ENCODE measurements around the gene NLRP9. TPM values are rescaled to one million over a fixed set of nuclear protein-coding genes. Genes with fewer than 3 reads are reported as not detected.

NLRP9 gene
- total and polyA plus RNA-seq, 4 experiments from 2014 or later, result not detected

- H3K4me3 Mint-ChIP-seq, result no peak overlapping the region
- H3K27me3 ChIP-seq (ENCODE audit: insufficient read depth, low read length), result no peaks in the 10 kb centered on the region
- ChIA-PET CTCF (ENCODE audit: partially characterized antibody) (interaction anchor here (1.3 kb wide), 1 partner anchor 48 kb away, joined by 3 read pairs; no protein-coding TSS in a partner anchor), POLR2A (ENCODE audit: partially characterized antibody) (no interaction called here)
- peaks cover 0 to 7% (median 2%) of the 10 kb centered on the region in 4 donors for H3K4me1 Mint-ChIP-seq
- no peak overlapping the region for H3K27ac ChIP-seq (ENCODE audit: low read depth, low read length)
- H3K27me3 Mint-ChIP-seq, result no peaks in the 10 kb centered on the region
- intact Hi-C loops (cut with micrococcal nuclease), result no loop called here
- peaks cover 8 to 9% of the 10 kb centered on the region in 2 donors for H3K36me3 Mint-ChIP-seq
- no peak for DNase-seq
- H3K36me3 ChIP-seq (ENCODE audit: insufficient read depth, low read length), result no peaks in the 10 kb centered on the region
- H3K9me3 ChIP-seq (ENCODE audit: control insufficient read depth in 1 of 2, low read length in 2 of 2), result no peaks in the 10 kb centered on the region
- peaks cover 0 to 1% (median 0%) of the 10 kb centered on the region in 8 donors for H3K9me3 Mint-ChIP-seq
- peak overlapping the region in 1 of 7 donors; percentile 51 for H3K27ac Mint-ChIP-seq
- H3K4me3 ChIP-seq (ENCODE audit: low read length in 2 of 2), result no peak overlapping the region
- no peaks in the 10 kb centered on the region for H3K4me1 ChIP-seq (ENCODE audit: insufficient read depth, low read length)
Measured at GRCh38 chr19:55704494-55705245, 33.5 kb downstream of the NLRP9 start.

- Mint-ChIP-seq H3K4me3 (no peak overlapping the region), H3K4me1 (peaks cover 0 to 7% (median 2%) of the 10 kb centered on the region in 4 donors), H3K27me3 (no peaks in the 10 kb centered on the region), H3K9me3 (peaks cover 0 to 1% (median 0%) of the 10 kb centered on the region in 8 donors), H3K27ac (peak overlapping the region in 1 of 7 donors; percentile 18), H3K36me3 (peaks cover 8 to 15% of the 10 kb centered on the region in 2 donors)
- Histone ChIP-seq H3K9me3 (ENCODE audit: control insufficient read depth in 1 of 2, low read length in 2 of 2) (no peaks in the 10 kb centered on the region), H3K4me1 (ENCODE audit: insufficient read depth, low read length) (no peaks in the 10 kb centered on the region), H3K27ac (ENCODE audit: low read depth, low read length) (no peak overlapping the region), H3K27me3 (ENCODE audit: insufficient read depth, low read length) (no peaks in the 10 kb centered on the region), H3K4me3 (ENCODE audit: low read length in 2 of 2) (no peak overlapping the region), H3K36me3 (ENCODE audit: insufficient read depth, low read length) (no peaks in the 10 kb centered on the region)
- intact Hi-C loops (cut with micrococcal nuclease), result no loop called here
- POLR2A ChIA-PET (ENCODE audit: partially characterized antibody), result no interaction called here
- peak in 4 of 5 donors; percentile 12 to 27 (median 20) for DNase-seq
- CTCF ChIA-PET (ENCODE audit: partially characterized antibody), result interaction anchor here (1.3 kb wide), 1 partner anchor 47 kb away, joined by 3 read pairs; no protein-coding TSS in a partner anchor
Measured at GRCh38 chr19:55703790-55704215, 34.4 kb downstream of the NLRP9 start.

- Mint-ChIP-seq H3K4me3 (no peak overlapping the region), H3K4me1 (peaks cover 0 to 7% (median 2%) of the 10 kb centered on the region in 4 donors), H3K27me3 (no peaks in the 10 kb centered on the region), H3K9me3 (peaks cover 0 to 1% (median 0%) of the 10 kb centered on the region in 8 donors), H3K36me3 (peaks cover 12 to 23% of the 10 kb centered on the region in 2 donors), H3K27ac (no peak overlapping the region)
- ChIA-PET CTCF (ENCODE audit: partially characterized antibody) (interaction anchor here (0.7 kb wide), 2 partner anchors 8 kb away, joined by 3 read pairs; no protein-coding TSS in a partner anchor), POLR2A (ENCODE audit: partially characterized antibody) (no interaction called here)
- intact Hi-C loops (cut with micrococcal nuclease), result no loop called here
- Histone ChIP-seq H3K4me3 (ENCODE audit: low read length in 2 of 2) (no peak overlapping the region), H3K36me3 (ENCODE audit: insufficient read depth, low read length) (no peaks in the 10 kb centered on the region), H3K4me1 (ENCODE audit: insufficient read depth, low read length) (no peaks in the 10 kb centered on the region), H3K27me3 (ENCODE audit: insufficient read depth, low read length) (no peaks in the 10 kb centered on the region), H3K27ac (ENCODE audit: low read depth, low read length) (no peak overlapping the region), H3K9me3 (ENCODE audit: control insufficient read depth in 1 of 2, low read length in 2 of 2) (no peaks in the 10 kb centered on the region)
- no peak for DNase-seq
Measured at GRCh38 chr19:55702131-55702627, 36.0 kb downstream of the NLRP9 start.

GRCh38 chr19:55700813-55701212 is 37.4 kb downstream of the NLRP9 start:
- H3K9me3 Mint-ChIP-seq, result peaks cover 0 to 1% (median 0%) of the 10 kb centered on the region in 8 donors
- intact Hi-C loops (cut with micrococcal nuclease), result no loop called here
- Histone ChIP-seq H3K4me1 (ENCODE audit: insufficient read depth, low read length) (no peaks in the 10 kb centered on the region), H3K36me3 (ENCODE audit: insufficient read depth, low read length) (peaks cover 4% of the 10 kb centered on the region), H3K27ac (ENCODE audit: low read depth, low read length) (no peak overlapping the region), H3K9me3 (ENCODE audit: control insufficient read depth in 1 of 2, low read length in 2 of 2) (no peaks in the 10 kb centered on the region), H3K27me3 (ENCODE audit: insufficient read depth, low read length) (no peaks in the 10 kb centered on the region), H3K4me3 (ENCODE audit: low read length in 2 of 2) (no peak overlapping the region)
- no peak overlapping the region for H3K27ac Mint-ChIP-seq
- ChIA-PET POLR2A (ENCODE audit: partially characterized antibody) (no interaction called here), CTCF (ENCODE audit: partially characterized antibody) (interaction anchor here (0.9 kb wide), 1 partner anchor 11 kb away, joined by 3 read pairs; no protein-coding TSS in a partner anchor)
- H3K27me3 Mint-ChIP-seq, result no peaks in the 10 kb centered on the region
- peaks cover 12 to 30% of the 10 kb centered on the region in 2 donors for H3K36me3 Mint-ChIP-seq
- peaks cover 0 to 7% (median 2%) of the 10 kb centered on the region in 4 donors for H3K4me1 Mint-ChIP-seq
- DNase-seq, result no peak
- H3K4me3 Mint-ChIP-seq, result no peak overlapping the region

- Histone ChIP-seq H3K27ac (ENCODE audit: low read depth, low read length) (no peak overlapping the region), H3K9me3 (ENCODE audit: control insufficient read depth in 1 of 2, low read length in 2 of 2) (no peaks in the 10 kb centered on the region), H3K4me3 (ENCODE audit: low read length in 2 of 2) (no peak overlapping the region), H3K36me3 (ENCODE audit: insufficient read depth, low read length) (peaks cover 8% of the 10 kb centered on the region), H3K27me3 (ENCODE audit: insufficient read depth, low read length) (no peaks in the 10 kb centered on the region), H3K4me1 (ENCODE audit: insufficient read depth, low read length) (no peaks in the 10 kb centered on the region)
- Mint-ChIP-seq H3K4me3 (no peak overlapping the region), H3K9me3 (no peaks in the 10 kb centered on the region), H3K27ac (no peak overlapping the region), H3K4me1 (peaks cover 0 to 4% (median 2%) of the 10 kb centered on the region in 4 donors), H3K36me3 (peaks cover 6 to 36% of the 10 kb centered on the region in 2 donors), H3K27me3 (no peaks in the 10 kb centered on the region)
- ChIA-PET CTCF (ENCODE audit: partially characterized antibody) (no interaction called here), POLR2A (ENCODE audit: partially characterized antibody) (no interaction called here)
- intact Hi-C loops (cut with micrococcal nuclease), result no loop called here
- DNase-seq, result no peak
Measured at GRCh38 chr19:55699221-55699620, 39.0 kb downstream of the NLRP9 start.

GRCh38 chr19:55698256-55698655 is 39.9 kb downstream of the NLRP9 start:
- H3K4me1 Mint-ChIP-seq, result peaks cover 0 to 4% (median under 1%) of the 10 kb centered on the region in 4 donors
- H3K4me3 ChIP-seq (ENCODE audit: low read length in 2 of 2), result no peak overlapping the region
- H3K9me3 Mint-ChIP-seq, result no peaks in the 10 kb centered on the region
- peaks cover 10% of the 10 kb centered on the region for H3K36me3 ChIP-seq (ENCODE audit: insufficient read depth, low read length)
- peaks cover 8 to 41% of the 10 kb centered on the region in 2 donors for H3K36me3 Mint-ChIP-seq
- ChIA-PET POLR2A (ENCODE audit: partially characterized antibody) (no interaction called here), CTCF (ENCODE audit: partially characterized antibody) (no interaction called here)
- no peak for DNase-seq
- H3K27me3 ChIP-seq (ENCODE audit: insufficient read depth, low read length), result no peaks in the 10 kb centered on the region
- no peak overlapping the region for H3K27ac ChIP-seq (ENCODE audit: low read depth, low read length)
- no peaks in the 10 kb centered on the region for H3K4me1 ChIP-seq (ENCODE audit: insufficient read depth, low read length)
- peak overlapping the region in 3 of 7 donors; percentile 5 to 60 (median 11) for H3K27ac Mint-ChIP-seq
- intact Hi-C loops (cut with micrococcal nuclease), result no loop called here
- no peaks in the 10 kb centered on the region for H3K9me3 ChIP-seq (ENCODE audit: control insufficient read depth in 1 of 2, low read length in 2 of 2)
- H3K27me3 Mint-ChIP-seq, result no peaks in the 10 kb centered on the region
- H3K4me3 Mint-ChIP-seq, result no peak overlapping the region

- DNase-seq, result no peak
- Histone ChIP-seq H3K27me3 (ENCODE audit: insufficient read depth, low read length) (no peaks in the 10 kb centered on the region), H3K4me1 (ENCODE audit: insufficient read depth, low read length) (no peaks in the 10 kb centered on the region), H3K9me3 (ENCODE audit: control insufficient read depth in 1 of 2, low read length in 2 of 2) (no peaks in the 10 kb centered on the region), H3K4me3 (ENCODE audit: low read length in 2 of 2) (no peak overlapping the region), H3K27ac (ENCODE audit: low read depth, low read length) (no peak overlapping the region), H3K36me3 (ENCODE audit: insufficient read depth, low read length) (peaks cover 14% of the 10 kb centered on the region)
- intact Hi-C loops (cut with micrococcal nuclease), result no loop called here
- ChIA-PET CTCF (ENCODE audit: partially characterized antibody) (no interaction called here), POLR2A (ENCODE audit: partially characterized antibody) (no interaction called here)
- Mint-ChIP-seq H3K9me3 (no peaks in the 10 kb centered on the region), H3K4me3 (no peak overlapping the region), H3K4me1 (peaks cover 0 to 2% (median 0%) of the 10 kb centered on the region in 4 donors), H3K27ac (peak overlapping the region in 1 of 7 donors; percentile 74), H3K36me3 (peaks cover 10 to 44% of the 10 kb centered on the region in 2 donors), H3K27me3 (no peaks in the 10 kb centered on the region)
Measured at GRCh38 chr19:55697698-55698097, 40.5 kb downstream of the NLRP9 start.

Measured in CD4-positive, alpha-beta memory T cell (primary cell).